ENCODE measurements around the gene PCDHA12.

Gene PCDHA12

DNA sequence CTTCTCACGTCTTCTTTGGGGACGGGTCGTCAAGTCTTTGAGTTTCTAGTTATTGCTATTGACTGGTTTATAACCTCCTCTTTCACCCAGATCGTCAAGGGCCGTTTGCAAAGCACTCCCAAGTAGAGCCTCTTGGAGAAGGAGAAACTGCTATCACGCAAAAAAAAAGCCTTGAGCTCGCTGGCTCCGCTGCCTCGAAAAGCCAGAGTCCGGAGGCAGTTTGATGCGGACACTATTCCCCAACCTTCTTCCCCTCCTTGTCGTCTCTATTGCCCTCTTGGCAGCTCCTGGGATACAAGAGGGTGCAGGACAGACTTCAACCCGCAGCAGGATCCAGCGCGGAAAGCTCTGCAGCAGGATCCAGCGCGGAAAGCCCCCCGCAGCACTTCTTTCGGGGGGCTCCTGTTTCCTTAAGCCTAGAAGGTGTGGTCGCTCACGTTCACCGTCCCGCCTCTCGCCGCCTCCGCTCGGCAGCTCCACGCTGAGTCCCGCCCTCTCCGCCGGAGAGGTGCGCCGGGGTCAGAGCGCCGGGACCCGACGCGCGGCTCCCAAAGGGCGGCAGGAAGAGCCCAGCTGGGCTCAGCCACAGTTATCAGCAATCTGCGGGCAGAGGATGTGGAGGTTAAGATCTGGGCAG is 50.8 kb downstream of the PCDHA12 start, which contains the start of gene PCDHAC1:
Gene PCDHAC1 (plus strand): TSS at position 494 of the 637 bp plus-strand sequence. CDS start 594 bp downstream, outside the sequence.
- no peak for TF ChIP-seq ZFX (IDR thresholded peaks at IDR 0.05; ENCODE audit: borderline replicate concordance)
- H3K27ac ChIP-seq, result peak within 1 kb of the TSS; percentile 8; the same call in 1 of the 2 replicates

DNA sequence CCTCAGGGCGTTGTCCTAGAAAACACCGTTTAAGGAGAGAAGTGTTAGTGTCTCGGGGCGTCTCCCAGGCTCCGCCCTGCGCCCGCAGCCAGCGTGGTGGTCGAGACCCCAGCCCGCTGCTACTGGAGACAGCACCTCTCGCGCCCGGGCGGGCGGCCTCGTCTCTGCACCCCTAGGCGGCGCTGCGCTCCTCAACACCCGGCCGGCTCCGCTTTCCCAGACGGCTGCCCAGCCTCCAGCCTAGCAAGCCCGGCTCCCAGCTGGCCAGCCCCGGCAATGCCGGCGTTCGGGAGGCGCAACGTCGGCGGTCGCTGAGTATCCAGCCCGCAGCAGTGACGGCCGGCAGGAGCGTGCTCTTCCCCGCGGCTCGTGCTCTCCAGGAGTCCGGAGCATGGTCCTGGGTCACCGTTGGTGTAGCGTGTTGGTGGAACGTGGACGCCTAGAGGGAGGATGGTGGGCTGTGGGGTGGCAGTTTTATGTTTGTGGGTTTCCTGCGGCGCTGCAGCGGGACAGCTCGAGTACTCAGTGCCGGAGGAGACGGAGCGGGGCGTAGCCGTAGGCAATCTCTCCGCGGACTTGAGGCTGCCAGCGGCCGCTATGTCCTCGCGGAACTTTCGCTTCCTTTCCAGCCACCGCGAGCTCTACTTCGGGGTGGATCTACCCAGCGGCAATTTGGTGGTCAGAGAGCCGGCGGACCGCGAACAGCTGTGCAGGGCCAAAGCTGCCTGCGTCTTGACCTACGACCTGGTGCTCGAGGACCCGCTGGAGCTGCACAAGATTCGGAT is 51.5 kb downstream of the PCDHA12 start:
- TF ChIP-seq CTCF (IDR thresholded peaks at IDR 0.05), result peak; percentile 80
- TF ChIP-seq ZFX (IDR thresholded peaks at IDR 0.05; ENCODE audit: borderline replicate concordance), result no peak

GRCh38 chr5:140927228-140927573 is 52.1 kb downstream of the PCDHA12 start:
- TF ChIP-seq CTCF (IDR thresholded peaks at IDR 0.05) (no peak), ZFX (IDR thresholded peaks at IDR 0.05; ENCODE audit: borderline replicate concordance) (no peak)

More for the DNA sequence above, 51.5 kb downstream of the PCDHA12 start:
- H3K27ac ChIP-seq, result peak overlapping the region; percentile 8; the same call in 1 of the 2 replicates

More at GRCh38 chr5:140927228-140927573, 52.1 kb downstream of the PCDHA12 start:
- no peak overlapping the region for H3K27ac ChIP-seq
